ENCODE results near the gene TMEM242.

Gene TMEM242

GRCh38 chr6:157288575-157288974, 34.7 kb downstream of the TMEM242 start:
- DNase-seq (ENCODE audit: low read depth) = no peak

GRCh38 chr6:157287923-157288322, 35.4 kb downstream of the TMEM242 start:
- no peak for DNase-seq (ENCODE audit: low read depth)

- DNase-seq (ENCODE audit: low read depth) = no peak
Observed at GRCh38 chr6:157287247-157287850, 36.0 kb downstream of the TMEM242 start.

- DNase-seq (ENCODE audit: low read depth) = no peak
Observed at GRCh38 chr6:157285422-157285779, 37.9 kb downstream of the TMEM242 start.

GRCh38 chr6:157284738-157285421, 38.4 kb downstream of the TMEM242 start:
- DNase-seq (ENCODE audit: low read depth) = no peak

- no peak for DNase-seq (ENCODE audit: low read depth)
Observed at GRCh38 chr6:157283900-157284737, 39.2 kb downstream of the TMEM242 start.

GRCh38 chr6:157283330-157283898, 39.9 kb downstream of the TMEM242 start:
- no peak for DNase-seq (ENCODE audit: low read depth)

- DNase-seq (ENCODE audit: low read depth) = no peak
Observed at GRCh38 chr6:157282284-157282683, 41.0 kb downstream of the TMEM242 start.

GRCh38 chr6:157281570-157281969, 41.7 kb downstream of the TMEM242 start:
- no peak for DNase-seq (ENCODE audit: low read depth)

GRCh38 chr6:157280947-157281346, 42.4 kb downstream of the TMEM242 start:
- DNase-seq (ENCODE audit: low read depth) = no peak

GRCh38 chr6:157280157-157280556, 43.2 kb downstream of the TMEM242 start:
- DNase-seq (ENCODE audit: low read depth) = no peak

- DNase-seq (ENCODE audit: low read depth) = no peak
Observed at GRCh38 chr6:157278171-157278570, 45.1 kb downstream of the TMEM242 start.

GRCh38 chr6:157276731-157277130, 46.6 kb downstream of the TMEM242 start:
- no peak for DNase-seq (ENCODE audit: low read depth)

- DNase-seq (ENCODE audit: low read depth) = no peak
Observed at GRCh38 chr6:157276134-157276532, 47.2 kb downstream of the TMEM242 start.

GRCh38 chr6:157274471-157275226, 48.7 kb downstream of the TMEM242 start:
- peak; percentile 79 for DNase-seq (ENCODE audit: low read depth)

- DNase-seq (ENCODE audit: low read depth) = peak; percentile 63
Observed at GRCh38 chr6:157273756-157274470, 49.4 kb downstream of the TMEM242 start.

- no peak for DNase-seq (ENCODE audit: low read depth)
Observed at GRCh38 chr6:157272866-157273755, 50.2 kb downstream of the TMEM242 start.

GRCh38 chr6:157272372-157272771, 50.9 kb downstream of the TMEM242 start:
- DNase-seq (ENCODE audit: low read depth) = no peak

GRCh38 chr6:157271911-157272310, 51.4 kb downstream of the TMEM242 start:
- DNase-seq (ENCODE audit: low read depth) = no peak

- DNase-seq (ENCODE audit: low read depth) = no peak
Observed at GRCh38 chr6:157271441-157271840, 51.9 kb downstream of the TMEM242 start.
